CMK (cell line): ENCODE data around the gene MTX3.
A peak's percentile ranks its signal among the peaks of the same experiment; 100 is the strongest.

Source experiments
- DNase-seq: peaks from one replicate; pipeline ENCODE4 v3.0.0-alpha.2; 2010; ENCODE audit warnings: low read depth

The MTX3 gene

GRCh38 chr5:79990598-79991507, at the start of gene MTX3:
MTX3 (minus strand) TSS chr5:79991262; CDS start chr5:79991238, 24 bp downstream.
- peak; percentile 68 for DNase-seq

- DNase-seq, result no peak
These were observed 48.6 kb upstream of the MTX3 start for GRCh38 chr5:80039650-80040049.

- DNase-seq, result no peak
These were observed 46.3 kb upstream of the MTX3 start for GRCh38 chr5:80037366-80037765.

DNA sequence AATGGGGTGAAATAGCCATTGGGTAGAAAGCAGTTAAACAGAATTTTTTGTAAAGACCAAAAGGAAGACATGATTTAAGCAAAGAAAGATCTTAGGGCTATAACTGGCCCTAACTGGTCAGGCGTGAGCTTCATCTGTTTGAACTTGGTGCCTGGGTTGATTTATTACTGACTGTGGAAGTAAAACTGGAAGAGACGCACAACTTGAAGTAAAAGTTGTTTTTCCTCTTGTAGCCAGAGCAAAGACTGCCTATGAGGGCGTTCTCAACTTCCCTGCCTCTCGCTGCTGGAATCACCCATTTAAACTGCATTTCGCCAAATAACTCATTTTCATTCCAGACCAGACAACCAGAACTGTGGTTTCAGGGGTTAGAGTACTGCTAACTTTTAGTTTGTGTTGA, 45.6 kb upstream of the MTX3 start:
- no peak for DNase-seq

- DNase-seq, result no peak
These were observed 44.8 kb upstream of the MTX3 start for GRCh38 chr5:80035839-80036238.

GRCh38 chr5:80034962-80035821, 44.1 kb upstream of the MTX3 start, which contains the start of gene THBS4:
THBS4 (plus strand) TSS chr5:80035348; CDS start chr5:80035538, 190 bp downstream.
- DNase-seq, result no peak

DNA sequence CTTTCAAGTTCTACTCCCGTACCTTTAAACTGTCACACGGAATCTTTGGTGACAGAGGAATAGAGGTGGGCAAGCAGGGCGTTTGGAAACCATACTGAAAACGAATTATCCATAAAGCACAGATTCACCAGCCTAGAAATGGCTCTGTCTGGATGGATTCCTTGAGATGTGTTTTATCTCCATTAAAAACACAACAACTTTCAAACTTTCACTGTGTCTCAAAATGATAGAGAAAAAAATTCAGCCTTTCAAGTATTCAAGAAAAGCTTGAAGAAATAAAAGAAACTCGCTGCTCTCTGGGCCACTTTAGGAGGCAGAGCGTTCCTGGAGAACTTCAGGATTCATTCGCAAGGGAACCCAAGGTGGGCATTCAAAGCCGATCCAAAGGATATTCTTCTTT, 43.5 kb upstream of the MTX3 start:
- no peak for DNase-seq

DNA sequence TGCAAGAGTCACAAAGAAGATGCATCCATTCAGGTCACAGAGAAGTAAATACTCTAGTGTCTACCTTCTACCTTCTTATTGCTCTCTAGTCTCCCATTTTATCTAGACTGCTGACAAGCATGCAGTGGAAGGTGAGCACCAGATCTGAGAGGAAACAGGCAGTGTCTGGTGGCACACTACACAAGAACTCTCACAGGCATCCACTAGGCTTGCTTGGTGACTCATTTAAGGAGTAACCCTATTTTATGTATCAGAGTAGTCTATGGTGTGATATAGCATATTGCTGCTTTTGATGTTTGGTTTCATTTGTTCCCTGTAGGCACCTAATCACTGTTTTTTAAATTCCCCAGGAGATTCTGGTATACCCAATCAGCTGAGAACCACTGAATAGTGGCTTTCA, 42.5 kb upstream of the MTX3 start:
- no peak for DNase-seq

- DNase-seq, result peak; percentile 5
These were observed 40.0 kb upstream of the MTX3 start for GRCh38 chr5:80031109-80031508.

GRCh38 chr5:80026841-80027240, 35.8 kb upstream of the MTX3 start:
- no peak for DNase-seq

- no peak for DNase-seq
These were observed 34.0 kb upstream of the MTX3 start for GRCh38 chr5:80025069-80025468.

- no peak for DNase-seq
These were observed 19.8 kb upstream of the MTX3 start for GRCh38 chr5:80010754-80011392.

- no peak for DNase-seq
These were observed 18.1 kb upstream of the MTX3 start for GRCh38 chr5:80008995-80009765.

GRCh38 chr5:80002677-80003076, 11.6 kb upstream of the MTX3 start:
- DNase-seq, result no peak

GRCh38 chr5:79999722-80000121, 8.7 kb upstream of the MTX3 start:
- no peak for DNase-seq

DNA sequence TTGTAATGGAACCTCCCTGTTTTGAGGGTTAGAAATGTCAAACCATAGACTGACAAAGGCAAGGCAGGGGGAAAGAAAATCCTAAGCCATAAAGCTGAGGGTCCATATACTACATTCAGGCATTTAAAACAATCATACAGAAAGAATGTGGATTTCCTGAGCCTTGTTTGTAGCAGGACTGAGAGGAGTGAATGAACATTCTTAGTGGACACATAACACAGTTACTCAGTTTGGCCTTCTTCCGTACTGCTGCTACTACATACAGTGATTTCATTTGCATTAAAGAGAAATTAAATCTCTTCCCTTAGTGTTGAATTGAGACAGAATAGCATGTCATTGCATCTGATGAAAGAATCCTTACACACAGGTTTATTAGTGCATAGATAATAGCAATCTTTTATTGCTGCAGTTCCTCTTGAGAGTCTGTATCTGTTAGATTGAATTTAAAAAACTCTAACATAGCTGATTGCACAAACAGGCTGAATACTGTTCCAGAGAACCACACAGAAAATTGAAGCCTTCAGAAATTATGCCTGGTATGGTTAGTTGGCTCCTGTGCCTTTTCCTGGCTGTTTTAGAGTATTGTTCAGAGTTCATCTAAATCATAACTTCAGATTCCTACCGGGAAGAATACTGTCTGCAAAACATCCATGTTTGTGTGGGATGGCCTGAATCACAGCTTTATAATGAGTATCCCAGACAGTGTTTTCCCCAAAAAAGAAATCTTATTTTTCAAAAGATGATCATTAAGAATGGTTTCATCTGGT, 2.0 kb upstream of the MTX3 start:
- DNase-seq, result no peak

GRCh38 chr5:79990205-79990597, 861 bp downstream of the MTX3 start:
- no peak for DNase-seq

DNA sequence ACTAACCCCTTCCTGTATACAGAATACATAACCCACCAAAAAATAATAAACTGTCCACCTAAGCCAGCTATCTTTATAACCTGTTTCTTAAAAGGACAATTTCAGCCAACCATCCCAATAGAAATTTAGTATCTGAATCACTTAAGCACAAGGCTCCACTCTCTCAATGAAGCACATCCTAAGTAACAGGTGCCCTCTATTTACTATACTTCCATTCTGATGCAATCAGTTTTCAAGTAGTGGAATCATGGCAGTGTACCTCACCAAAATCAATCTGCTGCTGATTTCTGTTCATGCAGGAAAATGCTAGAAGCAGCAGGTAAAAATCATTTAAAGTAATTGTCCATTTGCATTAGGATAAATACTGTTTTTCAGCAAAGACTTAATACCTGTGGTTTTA, 4.8 kb downstream of the MTX3 start:
- no peak for DNase-seq

DNA sequence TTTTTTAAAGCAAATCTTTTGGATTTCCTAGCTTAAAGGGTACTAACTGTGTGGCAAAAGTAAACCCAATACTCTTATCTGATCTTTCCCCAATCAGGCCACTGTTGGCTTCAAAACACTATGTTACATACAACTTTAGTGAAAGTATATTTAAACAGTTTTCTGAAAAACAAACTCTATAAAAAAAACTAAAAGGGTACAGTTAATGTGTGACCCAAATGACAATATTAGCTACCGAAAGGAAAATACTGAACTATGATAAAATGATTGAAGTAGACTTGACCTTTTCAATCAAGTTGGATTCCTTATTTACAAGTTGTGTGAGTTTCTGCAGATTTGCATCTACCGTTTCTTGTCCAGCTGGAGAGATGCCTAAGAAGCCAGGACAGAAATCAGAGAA, 5.8 kb downstream of the MTX3 start:
- DNase-seq, result no peak

- no peak for DNase-seq
These were observed 6.7 kb downstream of the MTX3 start for GRCh38 chr5:79984363-79984762.

DNA sequence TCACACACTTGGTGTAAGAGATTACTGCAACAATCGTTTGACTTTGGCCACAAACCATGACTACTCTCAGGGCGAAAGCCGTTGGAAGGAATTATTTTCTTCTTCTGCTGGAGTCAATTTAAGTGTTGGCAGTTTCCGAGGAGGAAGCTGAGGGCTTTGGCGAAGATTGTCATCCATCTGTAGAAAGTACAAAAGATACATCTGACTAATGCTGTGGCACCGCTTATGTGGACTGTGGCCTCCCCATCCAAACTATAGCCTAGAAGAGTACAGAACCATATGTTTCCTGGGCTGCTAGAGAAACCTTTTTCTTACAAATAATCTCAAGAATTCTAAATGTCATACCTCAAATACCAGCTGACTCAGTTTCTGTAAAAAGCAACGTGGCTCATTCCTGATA, 7.4 kb downstream of the MTX3 start:
- DNase-seq, result no peak
